HCT116 (cell line): ENCODE data around the gene USO1.

ENCODE experiments used
- CBX3 ChIP-seq: IDR thresholded peaks from 2 replicates; pipeline ENCODE4 v1.6.1; 2012; ENCODE audit warnings: low read depth
- CEBPB ChIP-seq: IDR thresholded peaks from 2 replicates; pipeline ENCODE4 v1.6.1; 2012; ENCODE audit warnings: low read depth
- EGR1 ChIP-seq: IDR thresholded peaks from 2 replicates; pipeline ENCODE4 v1.6.1; 2012; ENCODE audit warnings: low read depth
- EZH2phosphoT487 ChIP-seq: fragments of 200-600 bp; IDR thresholded peaks from 2 replicates; pipeline ENCODE4 v1.6.1; 2018; ENCODE audit warnings: antibody characterized with exemption, borderline replicate concordance
- POLR2A ChIP-seq: IDR thresholded peaks from 2 replicates; pipeline ENCODE4 v1.7.0; 2011; ENCODE audit warnings: borderline replicate concordance; ENCODE audit not compliant: insufficient read depth, insufficient read length; ENCODE audit errors: extremely low read depth
- POLR2AphosphoS5 ChIP-seq: IDR thresholded peaks from 2 replicates; pipeline ENCODE4 v1.6.1; 2011; ENCODE audit warnings: mild to moderate bottlenecking, low read depth, low read length, moderate library complexity
- RAD21 ChIP-seq: IDR thresholded peaks from 2 replicates; pipeline ENCODE4 v1.6.1; 2012; ENCODE audit warnings: low read depth, mild to moderate bottlenecking
- SIN3A ChIP-seq: IDR thresholded peaks from 2 replicates; pipeline ENCODE4 v1.6.1; 2012; ENCODE audit warnings: low read depth
- ZBTB33 ChIP-seq: IDR thresholded peaks from 2 replicates; pipeline ENCODE4 v1.6.1; 2011; ENCODE audit warnings: mild to moderate bottlenecking, low read length, moderate library complexity; ENCODE audit not compliant: insufficient replicate concordance; ENCODE audit errors: extremely low read depth
- ZFX ChIP-seq: fragments of 450-650 bp; IDR thresholded peaks from 2 replicates; pipeline ENCODE4 v1.6.1; 2017
- TF ChIP-seq, protein P1 (sequence below), 3 experiments: fragments of 200-600 bp in 1 of 3; sonication (generic) in 1 of 3; IDR thresholded peaks in 2 of 3; conservative IDR thresholded peaks in 1 of 3; 2 replicates each; pipeline ENCODE4 v1.5.1; 2012 to 2017; ENCODE audit warnings: low read depth in 2 of 3, low read length in 2 of 3, antibody characterized with exemption in 1 of 3, borderline replicate concordance in 1 of 3, control low read depth in 1 of 3, mild to moderate bottlenecking in 1 of 3, mixed read lengths in 1 of 3, mixed run types in 1 of 3, moderate library complexity in 1 of 3; ENCODE audit not compliant: insufficient read depth in 1 of 3
- TF ChIP-seq, protein P2 (sequence below): IDR thresholded peaks from 2 replicates; pipeline ENCODE4 v1.6.1; 2012; ENCODE audit warnings: low read depth

- TF ChIP-seq CEBPB (no peak), POLR2A (no peak), RAD21 (no peak), SIN3A (no peak), EZH2phosphoT487 (no peak), POLR2AphosphoS5 (no peak), ZBTB33 (no peak), EGR1 (no peak), ZFX (no peak), CBX3 (no peak)
- TF ChIP-seq, protein P1, sequence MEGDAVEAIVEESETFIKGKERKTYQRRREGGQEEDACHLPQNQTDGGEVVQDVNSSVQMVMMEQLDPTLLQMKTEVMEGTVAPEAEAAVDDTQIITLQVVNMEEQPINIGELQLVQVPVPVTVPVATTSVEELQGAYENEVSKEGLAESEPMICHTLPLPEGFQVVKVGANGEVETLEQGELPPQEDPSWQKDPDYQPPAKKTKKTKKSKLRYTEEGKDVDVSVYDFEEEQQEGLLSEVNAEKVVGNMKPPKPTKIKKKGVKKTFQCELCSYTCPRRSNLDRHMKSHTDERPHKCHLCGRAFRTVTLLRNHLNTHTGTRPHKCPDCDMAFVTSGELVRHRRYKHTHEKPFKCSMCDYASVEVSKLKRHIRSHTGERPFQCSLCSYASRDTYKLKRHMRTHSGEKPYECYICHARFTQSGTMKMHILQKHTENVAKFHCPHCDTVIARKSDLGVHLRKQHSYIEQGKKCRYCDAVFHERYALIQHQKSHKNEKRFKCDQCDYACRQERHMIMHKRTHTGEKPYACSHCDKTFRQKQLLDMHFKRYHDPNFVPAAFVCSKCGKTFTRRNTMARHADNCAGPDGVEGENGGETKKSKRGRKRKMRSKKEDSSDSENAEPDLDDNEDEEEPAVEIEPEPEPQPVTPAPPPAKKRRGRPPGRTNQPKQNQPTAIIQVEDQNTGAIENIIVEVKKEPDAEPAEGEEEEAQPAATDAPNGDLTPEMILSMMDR (IDR thresholded peaks at IDR 0.05 in 2 of 3, conservative IDR thresholded peaks at IDR 0.05 in 1 of 3; ENCODE audit: borderline replicate concordance in 1 of 3, insufficient read depth in 1 of 3, low read depth in 2 of 3, low read length in 2 of 3): no peak
- TF ChIP-seq, protein P2, sequence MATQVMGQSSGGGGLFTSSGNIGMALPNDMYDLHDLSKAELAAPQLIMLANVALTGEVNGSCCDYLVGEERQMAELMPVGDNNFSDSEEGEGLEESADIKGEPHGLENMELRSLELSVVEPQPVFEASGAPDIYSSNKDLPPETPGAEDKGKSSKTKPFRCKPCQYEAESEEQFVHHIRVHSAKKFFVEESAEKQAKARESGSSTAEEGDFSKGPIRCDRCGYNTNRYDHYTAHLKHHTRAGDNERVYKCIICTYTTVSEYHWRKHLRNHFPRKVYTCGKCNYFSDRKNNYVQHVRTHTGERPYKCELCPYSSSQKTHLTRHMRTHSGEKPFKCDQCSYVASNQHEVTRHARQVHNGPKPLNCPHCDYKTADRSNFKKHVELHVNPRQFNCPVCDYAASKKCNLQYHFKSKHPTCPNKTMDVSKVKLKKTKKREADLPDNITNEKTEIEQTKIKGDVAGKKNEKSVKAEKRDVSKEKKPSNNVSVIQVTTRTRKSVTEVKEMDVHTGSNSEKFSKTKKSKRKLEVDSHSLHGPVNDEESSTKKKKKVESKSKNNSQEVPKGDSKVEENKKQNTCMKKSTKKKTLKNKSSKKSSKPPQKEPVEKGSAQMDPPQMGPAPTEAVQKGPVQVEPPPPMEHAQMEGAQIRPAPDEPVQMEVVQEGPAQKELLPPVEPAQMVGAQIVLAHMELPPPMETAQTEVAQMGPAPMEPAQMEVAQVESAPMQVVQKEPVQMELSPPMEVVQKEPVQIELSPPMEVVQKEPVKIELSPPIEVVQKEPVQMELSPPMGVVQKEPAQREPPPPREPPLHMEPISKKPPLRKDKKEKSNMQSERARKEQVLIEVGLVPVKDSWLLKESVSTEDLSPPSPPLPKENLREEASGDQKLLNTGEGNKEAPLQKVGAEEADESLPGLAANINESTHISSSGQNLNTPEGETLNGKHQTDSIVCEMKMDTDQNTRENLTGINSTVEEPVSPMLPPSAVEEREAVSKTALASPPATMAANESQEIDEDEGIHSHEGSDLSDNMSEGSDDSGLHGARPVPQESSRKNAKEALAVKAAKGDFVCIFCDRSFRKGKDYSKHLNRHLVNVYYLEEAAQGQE: no peak
Measured at GRCh38 chr4:75823812-75824211, 99.4 kb downstream of the USO1 start.
